ENCODE results near the gene FIG4. TPM values are rescaled to one million over a fixed set of nuclear protein-coding genes. Genes with fewer than 3 reads are reported as not detected.
"Not testable (repeated sequence)": the region's sequence is repeated elsewhere in the genome, so short reads cannot be mapped to it uniquely, and the experiment has no call there.

FIG4 gene
- polyA plus RNA-seq, 1 of the 3 experiments (the other 2 are of a cell fraction): 6.8 TPM

DNA sequence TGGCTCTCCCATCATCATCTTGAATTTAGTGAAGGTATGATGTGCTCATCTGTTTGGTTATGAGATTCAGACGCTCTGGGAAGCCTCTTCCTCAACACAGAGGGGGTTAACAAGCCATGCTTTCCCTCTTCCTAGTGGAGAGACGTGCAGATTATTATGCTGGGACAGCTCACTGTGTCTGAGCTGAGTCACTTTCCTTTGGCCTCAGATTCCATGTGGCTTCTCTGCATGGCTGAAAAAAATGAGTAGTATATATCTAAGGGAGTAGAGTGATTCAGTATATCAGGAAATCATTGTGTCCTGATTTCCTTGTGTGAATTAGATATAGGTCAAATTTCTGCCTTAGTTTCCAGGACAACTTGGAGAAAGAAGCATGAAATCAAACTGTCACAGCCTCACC lies 52.6 kb downstream of the FIG4 start:
- Histone ChIP-seq H2AFZ (ENCODE audit: low read depth) (peak overlapping the region; percentile 24; the same call in 1 of the 2 replicates), H3K4me2 (peak overlapping the region; percentile 23), H3F3A (replicated peaks; ENCODE audit: insufficient read depth) (peaks cover 5% of the 10 kb centered on the region), H3K79me2 (ENCODE audit: insufficient read depth) (no peaks in the 10 kb centered on the region), H4K20me1 (ENCODE audit: insufficient read depth) (no peaks in the 10 kb centered on the region), H3K4me1 (ENCODE audit: control insufficient read depth in 1 of 2, insufficient read depth in 2 of 2, low read depth in 1 of 2, low read length in 1 of 2) (peaks cover 0 to 7% of the 10 kb centered on the region in 2 experiments; a peak in 1 of 4 replicates), H3K27me3 (ENCODE audit: insufficient read depth) (no peaks in the 10 kb centered on the region), H3K27ac (ENCODE audit: low read depth in 2 of 2, low read length in 1 of 2) (peak overlapping the region in 1 of 2 experiments; percentile 32; a peak in 1 of 4 replicates), H3K9me3 (no peaks in the 10 kb centered on the region), H3K4me3 (ENCODE audit: low read depth in 2 of 2, low read length in 1 of 2) (0 out of 4 replicates have a peak overlapping the region, but pooled peaks of 1 of the 2 experiments have one; percentile 2), H3K36me3 (replicated peaks in 1 of 2; ENCODE audit: control insufficient read depth in 1 of 2, insufficient read depth in 2 of 2, low read length in 1 of 2) (peaks cover 0 to 3% of the 10 kb centered on the region in 2 experiments), H3K9me2 (no peaks in the 10 kb centered on the region), H3K9ac (no peak overlapping the region)
- TF ChIP-seq TCF12 (IDR thresholded peaks at IDR 0.05): peak; percentile 51; the same call in 1 of the 2 replicates
- peak; percentile 51 for TF ChIP-seq MAX (IDR thresholded peaks at IDR 0.05; ENCODE audit: low read depth)
- TF ChIP-seq JUND (IDR thresholded peaks at IDR 0.05): peak; percentile 43
- TF ChIP-seq FOSL2 (IDR thresholded peaks at IDR 0.05; ENCODE audit: borderline replicate concordance, low read depth): peak; percentile 78
- no peak for TF ChIP-seq CTCF (IDR thresholded peaks at IDR 0.05)
- DNase-seq: no peak
- CTCF ChIA-PET: no interaction called here
- POLR2A ChIA-PET: no interaction called here
- 10% methylated on average over 2 of the region's 2 CpGs for WGBS (ENCODE audit: low lambda C conversion rate)

DNA sequence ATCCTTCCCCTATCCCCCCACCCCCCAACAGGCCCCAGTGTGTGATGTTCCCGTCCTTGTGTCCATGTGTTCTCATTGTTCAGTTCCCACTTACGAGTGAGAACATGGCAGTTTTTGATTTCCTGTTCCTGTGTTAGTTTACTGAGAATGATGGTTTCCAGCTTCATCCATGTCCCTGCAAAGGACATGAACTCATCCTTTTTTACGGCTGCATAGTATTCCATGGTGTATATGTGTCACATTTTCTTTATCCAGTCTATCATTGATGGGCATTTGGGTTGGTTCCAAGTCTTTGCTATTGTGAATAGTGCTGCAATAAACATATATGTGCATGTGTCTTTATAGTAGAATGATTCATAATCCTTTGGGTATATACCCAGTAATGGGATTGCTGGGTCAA lies 53.7 kb downstream of the FIG4 start:
- H3K27me3 ChIP-seq (ENCODE audit: insufficient read depth); DNase-seq; H3K36me3 ChIP-seq (replicated peaks in 1 of 2; ENCODE audit: control insufficient read depth in 1 of 2, insufficient read depth in 2 of 2, low read length in 1 of 2); H3K9me2 ChIP-seq; H3K79me2 ChIP-seq (ENCODE audit: insufficient read depth); CTCF ChIA-PET; H3F3A ChIP-seq (replicated peaks; ENCODE audit: insufficient read depth); H2AFZ ChIP-seq (ENCODE audit: low read depth); H3K4me1 ChIP-seq (ENCODE audit: control insufficient read depth in 1 of 2, insufficient read depth in 2 of 2, low read depth in 1 of 2, low read length in 1 of 2); H3K27ac ChIP-seq (ENCODE audit: low read depth in 2 of 2, low read length in 1 of 2); POLR2A ChIA-PET; H4K20me1 ChIP-seq (ENCODE audit: insufficient read depth); H3K4me2 ChIP-seq; H3K9ac ChIP-seq; H3K4me3 ChIP-seq (ENCODE audit: low read depth in 2 of 2, low read length in 1 of 2); H3K9me3 ChIP-seq: not testable (repeated sequence)
- WGBS (ENCODE audit: low lambda C conversion rate): 100% methylated on average over 3 of the region's 3 CpGs

DNA sequence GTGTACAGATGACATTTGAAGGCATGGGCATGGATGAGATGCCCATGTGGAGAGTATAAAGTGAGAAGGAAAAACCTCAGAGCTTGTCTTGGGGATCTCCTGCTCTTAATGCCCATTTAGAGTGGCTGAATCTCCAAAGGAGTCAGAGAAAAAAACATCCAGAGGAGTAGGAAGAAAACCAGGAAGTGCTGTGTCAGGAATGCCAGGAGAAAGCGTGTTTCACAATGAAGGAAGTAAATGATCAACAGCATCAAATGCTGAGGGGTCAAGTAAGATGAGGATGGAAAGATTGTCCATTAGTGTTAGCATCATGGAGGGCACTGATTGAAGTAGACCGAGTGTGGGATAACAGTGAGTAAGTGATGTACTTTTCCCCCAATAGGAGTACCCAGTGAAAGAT lies 56.1 kb downstream of the FIG4 start:
- Histone ChIP-seq H2AFZ (ENCODE audit: low read depth) (no peak overlapping the region), H3K27ac (ENCODE audit: low read depth in 2 of 2, low read length in 1 of 2) (no peak overlapping the region), H3F3A (replicated peaks; ENCODE audit: insufficient read depth) (peaks cover 5% of the 10 kb centered on the region), H3K9me3 (no peaks in the 10 kb centered on the region), H3K9ac (no peak overlapping the region), H4K20me1 (ENCODE audit: insufficient read depth) (no peaks in the 10 kb centered on the region), H3K27me3 (ENCODE audit: insufficient read depth) (no peaks in the 10 kb centered on the region), H3K4me3 (ENCODE audit: low read depth in 2 of 2, low read length in 1 of 2) (no peak overlapping the region), H3K9me2 (no peaks in the 10 kb centered on the region), H3K36me3 (replicated peaks in 1 of 2; ENCODE audit: control insufficient read depth in 1 of 2, insufficient read depth in 2 of 2, low read length in 1 of 2) (peaks cover 0 to 3% of the 10 kb centered on the region in 2 experiments), H3K4me1 (ENCODE audit: control insufficient read depth in 1 of 2, insufficient read depth in 2 of 2, low read depth in 1 of 2, low read length in 1 of 2) (peaks cover 0 to 7% of the 10 kb centered on the region in 2 experiments; a peak in 1 of 4 replicates), H3K4me2 (no peak overlapping the region), H3K79me2 (ENCODE audit: insufficient read depth) (no peaks in the 10 kb centered on the region)
- ChIA-PET CTCF (no interaction called here), POLR2A (no interaction called here)
- TF ChIP-seq EZH2phosphoT487 (IDR thresholded peaks at IDR 0.05; ENCODE audit: borderline replicate concordance, low read depth) (no peak), NFIC (IDR thresholded peaks at IDR 0.05; ENCODE audit: borderline replicate concordance) (no peak), GATA2 (CRISPR knock-in tag; IDR thresholded peaks at IDR 0.05) (no peak), RFX5 (IDR thresholded peaks at IDR 0.05; ENCODE audit: low read length) (no peak), CTCF (IDR thresholded peaks at IDR 0.05) (no peak), ELF1 (IDR thresholded peaks at IDR 0.05) (no peak), RAD21 (IDR thresholded peaks at IDR 0.05; ENCODE audit: low read length) (no peak), FOXM1 (IDR thresholded peaks at IDR 0.05; ENCODE audit: low read depth) (no peak), SMC3 (IDR thresholded peaks at IDR 0.05; ENCODE audit: low read depth, low read length) (no peak), CHD2 (IDR thresholded peaks at IDR 0.05; ENCODE audit: low read length, partially characterized antibody) (no peak), TAF1 (IDR thresholded peaks at IDR 0.05; ENCODE audit: borderline replicate concordance, low read depth, low read length) (no peak), SIN3A (IDR thresholded peaks at IDR 0.05; ENCODE audit: borderline replicate concordance, low read depth, low read length) (no peak), RXRA (IDR thresholded peaks at IDR 0.05; ENCODE audit: borderline replicate concordance, low read depth) (no peak), JUND (IDR thresholded peaks at IDR 0.05) (no peak)
- TF ChIP-seq, protein P1, sequence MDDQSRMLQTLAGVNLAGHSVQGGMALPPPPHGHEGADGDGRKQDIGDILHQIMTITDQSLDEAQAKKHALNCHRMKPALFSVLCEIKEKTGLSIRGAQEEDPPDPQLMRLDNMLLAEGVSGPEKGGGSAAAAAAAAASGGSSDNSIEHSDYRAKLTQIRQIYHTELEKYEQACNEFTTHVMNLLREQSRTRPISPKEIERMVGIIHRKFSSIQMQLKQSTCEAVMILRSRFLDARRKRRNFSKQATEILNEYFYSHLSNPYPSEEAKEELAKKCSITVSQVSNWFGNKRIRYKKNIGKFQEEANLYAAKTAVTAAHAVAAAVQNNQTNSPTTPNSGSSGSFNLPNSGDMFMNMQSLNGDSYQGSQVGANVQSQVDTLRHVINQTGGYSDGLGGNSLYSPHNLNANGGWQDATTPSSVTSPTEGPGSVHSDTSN (IDR thresholded peaks at IDR 0.05): no peak
- WGBS (ENCODE audit: low lambda C conversion rate): 91% methylated on average over 2 of the region's 2 CpGs
- no peak for DNase-seq
